IMR-90 (cell line): Measurements from ENCODE around the gene USP4. TPM values are rescaled to one million over a fixed set of nuclear protein-coding genes. Genes with fewer than 3 reads are reported as not detected.

Source experiments
- ATAC-seq: fragments of 200-7000 bp; cut with Tn5 transposase; 2 replicates; pipeline ENCODE4 v1.9.1; 2020; ENCODE audit warnings: low read depth, mild to moderate bottlenecking, moderate library complexity
- BruUV-seq: library from RNA; stranded (reverse); fragments of 400-500 nt; replicated peaks from 2 replicates; lab custom pipeline; 2021; lab: Mats Ljungman, UMichigan
- CTCF ChIA-PET: fragments of 300-600 bp; formaldehyde crosslinking; extraction: SDS; loops from one replicate; lab custom pipeline; 2021; ENCODE audit warnings: antibody characterized with exemption; lab: Yijun Ruan, JAX
- POLR2A ChIA-PET: fragments of 300-600 bp; sonication (Branson Sonifier 250); formaldehyde crosslinking; loops from one replicate; lab custom pipeline; 2022; ENCODE audit warnings: antibody characterized with exemption; ENCODE audit not compliant: unreplicated experiment; lab: Charles Lee
- DNase-seq: peaks from one replicate; pipeline ENCODE4 v3.0.0; 2013
- H2AFZ ChIP-seq: replicated peaks from 2 replicates; pipeline ENCODE3; 2013; ENCODE audit warnings: low read length, mild to moderate bottlenecking; ENCODE audit not compliant: poor library complexity
- H2AK5ac ChIP-seq: 2 replicates; pipeline ENCODE4 v1.6.1; 2013; ENCODE audit warnings: low read depth, low read length, inconsistent platforms
- H2AK9ac ChIP-seq: replicated peaks from 2 replicates; pipeline ENCODE3; 2013; ENCODE audit warnings: mild to moderate bottlenecking, low read depth, low read length, moderate library complexity; ENCODE audit not compliant: poor library complexity
- H2BK120ac ChIP-seq: 2 replicates; pipeline ENCODE4 v1.6.1; 2013; ENCODE audit warnings: low read depth, low read length, inconsistent platforms
- H2BK15ac ChIP-seq: 3 replicates; pipeline ENCODE4 v1.6.1; 2013; ENCODE audit warnings: low read depth, low read length, inconsistent platforms
- H2BK20ac ChIP-seq: 2 replicates; pipeline ENCODE4 v1.6.1; 2013; ENCODE audit warnings: low read depth, mild to moderate bottlenecking, inconsistent platforms, low read length, moderate library complexity
- H2BK5ac ChIP-seq: 2 replicates; pipeline ENCODE4 v1.6.1; 2013; ENCODE audit warnings: mild to moderate bottlenecking, low read depth, low read length, inconsistent platforms; ENCODE audit not compliant: poor library complexity, severe bottlenecking
- H3K14ac ChIP-seq: replicated peaks from 2 replicates; pipeline ENCODE4 v1.6.1; 2013; ENCODE audit warnings: low read depth, low read length, inconsistent platforms
- H3K18ac ChIP-seq: 2 replicates; pipeline ENCODE4 v1.6.1; 2013; ENCODE audit warnings: low read depth, low read length, control low read depth
- H3K23ac ChIP-seq: 2 replicates; pipeline ENCODE4 v1.6.1; 2013; ENCODE audit warnings: low read depth, low read length, inconsistent platforms
- H3K27ac ChIP-seq: 2 replicates; pipeline ENCODE4 v1.5.1; 2013; ENCODE audit warnings: mild to moderate bottlenecking, control low read depth, low read length; ENCODE audit not compliant: insufficient read depth
- H3K27me3 ChIP-seq: 2 replicates; pipeline ENCODE4 v1.6.1; 2013; ENCODE audit warnings: low read length; ENCODE audit not compliant: control insufficient read depth, insufficient read depth
- H3K36me3 ChIP-seq: 2 replicates; pipeline ENCODE4 v1.6.1; 2013; ENCODE audit warnings: low read length, mixed read lengths; ENCODE audit not compliant: control insufficient read depth, insufficient read depth
- H3K4ac ChIP-seq: 2 replicates; pipeline ENCODE4 v1.6.1; 2013; ENCODE audit warnings: low read depth, low read length, inconsistent platforms
- H3K4me1 ChIP-seq: 2 replicates; pipeline ENCODE4 v1.6.1; 2013; ENCODE audit warnings: low read length, mixed read lengths; ENCODE audit not compliant: control insufficient read depth, insufficient read depth
- H3K4me2 ChIP-seq: 2 replicates; pipeline ENCODE4 v1.6.1; 2013; ENCODE audit warnings: low read depth, mild to moderate bottlenecking, control low read depth, low read length, moderate library complexity
- H3K4me3 ChIP-seq: 2 replicates; pipeline ENCODE4 v1.5.1; 2013; ENCODE audit warnings: low read depth, mild to moderate bottlenecking, control low read depth, low read length, moderate library complexity; ENCODE audit not compliant: insufficient read depth
- H3K56ac ChIP-seq: 2 replicates; pipeline ENCODE4 v1.6.1; 2013; ENCODE audit warnings: low read length, inconsistent platforms; ENCODE audit not compliant: insufficient read depth; ENCODE audit errors: extremely low read depth
- H3K79me1 ChIP-seq, 2 experiments: 2 replicates each; pipeline ENCODE4 v1.6.1; 2013; ENCODE audit warnings: low read length in 2 of 2, inconsistent platforms in 1 of 2, low read depth in 1 of 2
- H3K9ac ChIP-seq: 2 replicates; pipeline ENCODE4 v1.6.1; 2013; ENCODE audit warnings: low read depth, low read length, control low read depth
- H3K9me1 ChIP-seq: 2 replicates; pipeline ENCODE4 v1.6.1; 2013; ENCODE audit warnings: low read length, inconsistent platforms; ENCODE audit not compliant: insufficient read depth
- H3K9me3 ChIP-seq: 2 replicates; pipeline ENCODE4 v1.6.1; 2013; ENCODE audit warnings: low read length; ENCODE audit not compliant: control insufficient read depth, insufficient read depth
- H4K20me1 ChIP-seq: 2 replicates; pipeline ENCODE4 v1.6.1; 2013; ENCODE audit warnings: low read length, inconsistent platforms; ENCODE audit not compliant: insufficient read depth
- H4K5ac ChIP-seq: 2 replicates; pipeline ENCODE4 v1.6.1; 2013; ENCODE audit warnings: mild to moderate bottlenecking, low read depth, low read length, control low read depth
- H4K8ac ChIP-seq, 2 experiments: 2 replicates each; pipeline ENCODE4 v1.6.1; 2013; ENCODE audit warnings: low read depth in 2 of 2, low read length in 2 of 2, control low read depth in 1 of 2, inconsistent platforms in 1 of 2
- H4K91ac ChIP-seq: 2 replicates; pipeline ENCODE4 v1.6.1; 2013; ENCODE audit warnings: low read depth, low read length, inconsistent platforms; ENCODE audit not compliant: insufficient read depth
- BHLHE40 ChIP-seq: fragments of 150-350 bp; IDR thresholded peaks from 2 replicates; pipeline ENCODE4 v1.6.1; 2016; ENCODE audit warnings: mild to moderate bottlenecking, low read depth, low read length
- CEBPB ChIP-seq: IDR thresholded peaks from 2 replicates; pipeline ENCODE4 v1.6.1; 2012; ENCODE audit warnings: low read depth, low read length, improper control_type of control experiment
- MXI1 ChIP-seq: IDR thresholded peaks from 2 replicates; pipeline ENCODE4 v1.6.1; 2012; ENCODE audit warnings: low read depth, mild to moderate bottlenecking, low read length, moderate library complexity, borderline replicate concordance
- RAD21 ChIP-seq: IDR thresholded peaks from 2 replicates; pipeline ENCODE4 v1.6.1; 2012; ENCODE audit warnings: low read length, improper control_type of control experiment
- SMC3 ChIP-seq: fragments of 150-350 bp; IDR thresholded peaks from 2 replicates; pipeline ENCODE4 v1.6.1; 2016; ENCODE audit warnings: low read depth, mild to moderate bottlenecking, antibody characterized with exemption, low read length, moderate library complexity
- WGBS, 2 experiments: methylation state at CpG; one replicate each; pipeline versions ENCODE4 v1.1.5 to v1.1.7; 2013; ENCODE audit warnings: missing lambda C conversion rate in 2 of 2; ENCODE audit not compliant: insufficient read length in 1 of 2; ENCODE audit errors: extremely low coverage in 2 of 2; 5-methylcytosine and 5-hydroxymethylcytosine counted together
- dilution Hi-C: fragments of 300-500 bp; cut with HindIII; formaldehyde crosslinking; loops from one replicate; pipeline ENCODE4 v1.14.3; 2018; ENCODE audit warnings: low sequenced_read_pairs; ENCODE audit not compliant: unreplicated experiment
- in situ Hi-C: fragments of 300-500 bp; cut with MboI; formaldehyde crosslinking; loops from 3 replicates; pipeline ENCODE4 v1.14.3; 2019; ENCODE audit warnings: low sequenced_read_pairs, inconsistent platforms, mixed read lengths
- intact Hi-C: fragments of 100-400 bp; cut with micrococcal nuclease; formaldehyde crosslinking; loops from 2 replicates; pipeline ENCODE4 v1.10.0; 2022
- polyA plus RNA-seq, 3 experiments: library from polyadenylated mRNA; depleted of rRNA; stranded (reverse); fragments of >200 nt; gene quantifications; 2 replicates each; pipeline ENCODE4 v1.2.3, GENCODE V29; 2012; ENCODE audit warnings: low replicate concordance in 1 of 3
- total RNA-seq: library from RNA; depleted of rRNA; stranded (reverse); fragments of >200 nt; gene quantifications from 2 replicates; pipeline ENCODE4 v1.2.3, GENCODE V29; 2012
- TF ChIP-seq, protein P1 (sequence below): conservative IDR thresholded peaks from 2 replicates; pipeline ENCODE4 v1.5.1; 2012; ENCODE audit warnings: mild to moderate bottlenecking, low read depth, low read length, improper control_type of control experiment

The USP4 gene
- total and polyA plus RNA-seq, 2 of the 4 experiments (the other 2 are of a cell fraction) = 29.9 to 42.3 TPM

DNA sequence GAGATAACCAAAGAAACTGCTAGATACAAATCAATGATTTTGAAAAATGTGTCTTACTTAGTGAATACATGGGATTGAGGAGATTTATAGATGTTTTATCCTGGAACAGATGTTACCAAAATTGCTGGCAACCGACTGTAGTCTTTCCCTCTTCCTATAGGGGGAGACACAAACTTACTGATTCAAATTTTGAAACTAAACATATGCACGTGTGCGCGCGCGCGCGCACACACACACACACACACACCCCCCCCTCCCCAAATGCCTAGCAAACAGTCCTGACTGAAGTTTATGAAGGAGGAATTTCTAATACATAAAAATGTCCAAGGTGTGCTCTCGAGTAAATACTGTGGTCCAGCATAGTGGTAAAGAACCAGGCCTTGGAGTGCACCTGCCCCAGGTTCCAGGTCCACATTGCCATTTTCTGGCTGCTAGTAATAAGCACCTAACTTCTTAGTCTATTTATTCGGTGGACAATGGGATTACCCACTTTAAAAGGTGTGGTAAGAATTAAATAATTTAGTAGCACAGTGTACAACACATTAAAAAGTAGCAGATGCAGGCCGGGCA, 44.3 kb downstream of the USP4 start:
- Histone ChIP-seq H3K18ac (no peak overlapping the region), H4K20me1 (peaks cover 5% of the 10 kb centered on the region), H3K4me2 (no peak overlapping the region), H3K56ac (no peak overlapping the region), H2BK5ac (no peak overlapping the region), H2AK9ac (no peak overlapping the region), H3K9ac (no peak overlapping the region), H3K27ac (no peak overlapping the region), H3K23ac (no peak overlapping the region), H3K4me1 (no peaks in the 10 kb centered on the region), H2AFZ (no peak overlapping the region), H3K14ac (no peak overlapping the region), H3K27me3 (no peaks in the 10 kb centered on the region), H3K79me1 (peaks cover 7 to 14% of the 10 kb centered on the region in 2 experiments; a peak in 3 of 4 replicates), H3K9me3 (no peaks in the 10 kb centered on the region), H2BK15ac (no peak overlapping the region), H2BK120ac (no peak overlapping the region), H2AK5ac (no peak overlapping the region), H4K8ac (no peak overlapping the region), H4K91ac (no peak overlapping the region), H2BK20ac (no peak overlapping the region), H3K36me3 (peaks cover 65% of the 10 kb centered on the region), H3K9me1 (peaks cover 5% of the 10 kb centered on the region; the same call in 1 of the 2 replicates), H4K5ac (no peak overlapping the region), H3K4me3 (no peak overlapping the region), H3K4ac (no peak overlapping the region)
- CTCF ChIA-PET = no interaction called here
- TSS peak; percentile 24 for BruUV-seq
- WGBS, 2 experiments = no CpG with 5 or more reads among the region's 11 CpGs
- TF ChIP-seq RAD21 = peak; percentile 60
- peak; percentile 49 for TF ChIP-seq SMC3
- no peak for TF ChIP-seq MXI1
- TF ChIP-seq CEBPB = no peak
- TF ChIP-seq, protein P1, sequence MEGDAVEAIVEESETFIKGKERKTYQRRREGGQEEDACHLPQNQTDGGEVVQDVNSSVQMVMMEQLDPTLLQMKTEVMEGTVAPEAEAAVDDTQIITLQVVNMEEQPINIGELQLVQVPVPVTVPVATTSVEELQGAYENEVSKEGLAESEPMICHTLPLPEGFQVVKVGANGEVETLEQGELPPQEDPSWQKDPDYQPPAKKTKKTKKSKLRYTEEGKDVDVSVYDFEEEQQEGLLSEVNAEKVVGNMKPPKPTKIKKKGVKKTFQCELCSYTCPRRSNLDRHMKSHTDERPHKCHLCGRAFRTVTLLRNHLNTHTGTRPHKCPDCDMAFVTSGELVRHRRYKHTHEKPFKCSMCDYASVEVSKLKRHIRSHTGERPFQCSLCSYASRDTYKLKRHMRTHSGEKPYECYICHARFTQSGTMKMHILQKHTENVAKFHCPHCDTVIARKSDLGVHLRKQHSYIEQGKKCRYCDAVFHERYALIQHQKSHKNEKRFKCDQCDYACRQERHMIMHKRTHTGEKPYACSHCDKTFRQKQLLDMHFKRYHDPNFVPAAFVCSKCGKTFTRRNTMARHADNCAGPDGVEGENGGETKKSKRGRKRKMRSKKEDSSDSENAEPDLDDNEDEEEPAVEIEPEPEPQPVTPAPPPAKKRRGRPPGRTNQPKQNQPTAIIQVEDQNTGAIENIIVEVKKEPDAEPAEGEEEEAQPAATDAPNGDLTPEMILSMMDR = peak; percentile 55
- TF ChIP-seq BHLHE40 = peak; percentile 54; the same call in 1 of the 2 replicates
- POLR2A ChIA-PET = no interaction called here
- ATAC-seq (no peak), DNase-seq (peak; percentile 35)
- dilution Hi-C loops = no loop called here
- intact Hi-C loops = loop anchor here (1.0 to 5.0 kb wide), 2 partner anchors 123 to 154 kb away; partner anchors contain the start of gene KLHDC8B
- in situ Hi-C loops = no loop called here
